SK-N-SH (cell line): Measurements from ENCODE around the gene PXK.

ENCODE experiments used
- EP300 ChIP-seq, 2 experiments: IDR thresholded peaks; 2 replicates each; pipeline versions ENCODE4 v1.4.0 to v1.6.1; 2012; ENCODE audit warnings: borderline replicate concordance in 1 of 2, low read depth in 1 of 2, low read length in 1 of 2
- RCOR1 ChIP-seq: fragments of 150-350 bp; IDR thresholded peaks from 2 replicates; pipeline ENCODE4 v1.6.1; 2017; ENCODE audit warnings: antibody characterized with exemption, low read length

DNA sequence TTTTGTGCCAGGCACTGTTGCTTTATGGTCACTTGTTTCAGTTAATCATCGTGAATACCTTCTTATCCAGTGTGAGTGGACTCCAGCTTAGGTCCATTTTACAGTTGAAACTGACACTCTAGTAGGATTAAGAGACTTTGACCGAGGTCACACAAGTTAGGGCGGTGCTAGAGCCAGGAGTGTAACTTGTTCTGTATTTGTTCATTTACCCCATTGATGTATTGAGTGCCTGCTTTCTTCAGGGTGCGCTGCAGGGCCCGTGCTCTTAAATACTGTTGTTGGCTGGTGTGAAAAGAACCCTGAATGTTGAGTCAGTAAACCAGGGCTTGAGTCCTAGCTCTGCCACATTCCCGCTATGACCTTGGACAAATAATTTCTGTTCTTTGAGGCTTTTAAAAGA lies 85.5 kb downstream of the PXK start:
- no peak for TF ChIP-seq RCOR1
- no peak for TF ChIP-seq EP300 (IDR thresholded peaks at IDR 0.05; ENCODE audit: borderline replicate concordance in 1 of 2, low read depth in 1 of 2, low read length in 1 of 2)
